COLO668 (cell line): ENCODE measurements around the gene CUBN.

Experiments
- DNase-seq: peaks from one replicate; lab custom pipeline; 2025; ENCODE audit not compliant: unreplicated experiment; lab: John Stamatoyannopoulos, UW

Gene CUBN

DNA sequence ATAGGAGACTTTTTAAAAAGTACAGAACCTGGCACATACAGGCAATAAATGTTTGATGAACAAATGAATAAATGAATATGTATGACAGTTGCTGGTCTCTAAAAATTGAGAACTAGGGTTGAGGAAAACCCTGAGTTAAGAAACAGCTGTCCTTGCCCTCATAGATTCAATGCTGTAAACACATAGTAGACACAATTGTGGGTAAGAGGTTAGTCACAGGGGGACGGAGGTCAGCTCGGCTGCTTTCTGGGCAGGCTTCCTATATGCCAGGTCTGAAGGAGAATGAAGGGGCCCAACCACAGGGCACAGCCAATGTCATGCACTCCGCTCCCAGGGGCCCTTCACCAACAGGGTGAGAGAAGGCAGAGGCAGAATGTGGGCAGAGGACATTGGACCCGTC lies 169.1 kb downstream of the CUBN start:
- no peak for DNase-seq

DNA sequence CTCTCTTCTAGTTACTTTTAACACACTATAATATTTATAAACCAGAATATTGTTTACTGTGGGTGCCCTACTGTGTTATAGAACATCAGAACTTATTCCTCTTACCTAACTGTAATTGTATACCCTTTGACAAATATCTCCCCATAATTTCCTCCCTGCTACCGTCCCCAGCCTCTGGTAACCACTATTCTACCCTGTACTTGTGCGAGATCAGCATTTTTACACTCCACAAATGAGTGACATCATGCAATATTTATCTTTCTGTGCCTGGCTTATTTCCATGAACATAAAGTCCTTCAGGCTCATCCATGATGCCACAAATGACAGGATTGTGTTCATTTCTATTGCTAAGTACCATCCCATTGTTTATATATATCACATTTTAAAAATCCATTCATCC lies 172.6 kb downstream of the CUBN start:
- no peak for DNase-seq

DNA sequence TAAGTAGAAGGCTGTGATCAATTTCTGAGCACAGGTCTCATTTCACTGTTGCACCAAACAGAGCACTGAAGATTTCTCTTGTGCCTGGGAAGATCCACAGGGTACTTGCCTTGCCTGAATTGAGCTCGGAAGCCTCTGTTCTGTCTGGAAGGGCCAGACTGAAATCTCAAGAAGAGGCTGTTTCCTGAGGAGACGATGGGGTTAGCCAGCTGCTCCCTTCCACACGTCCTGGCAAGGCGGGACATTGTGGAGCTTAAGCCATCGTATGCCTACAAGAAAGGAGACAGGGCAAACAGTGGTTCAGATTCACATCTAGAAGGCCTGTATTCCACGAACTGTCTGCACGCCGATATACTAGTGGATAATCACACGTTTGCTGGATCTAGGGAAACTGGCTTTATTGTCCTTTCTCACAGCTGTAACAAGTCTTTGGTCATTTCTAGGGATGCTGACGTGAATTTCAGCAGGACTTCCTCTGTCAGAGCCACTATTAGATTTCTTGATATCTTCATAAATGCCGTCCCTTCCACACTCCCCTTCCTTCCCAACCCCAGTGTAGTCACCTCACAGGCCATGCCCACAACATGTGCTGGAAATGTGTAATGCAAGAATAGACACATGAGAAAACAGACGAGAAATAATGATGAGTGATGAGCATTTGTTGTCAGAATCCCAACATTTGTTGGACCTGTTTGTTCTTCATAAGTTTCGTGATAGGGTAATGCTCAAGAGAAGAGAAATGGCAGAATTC lies 175.2 kb downstream of the CUBN start:
- DNase-seq = no peak

DNA sequence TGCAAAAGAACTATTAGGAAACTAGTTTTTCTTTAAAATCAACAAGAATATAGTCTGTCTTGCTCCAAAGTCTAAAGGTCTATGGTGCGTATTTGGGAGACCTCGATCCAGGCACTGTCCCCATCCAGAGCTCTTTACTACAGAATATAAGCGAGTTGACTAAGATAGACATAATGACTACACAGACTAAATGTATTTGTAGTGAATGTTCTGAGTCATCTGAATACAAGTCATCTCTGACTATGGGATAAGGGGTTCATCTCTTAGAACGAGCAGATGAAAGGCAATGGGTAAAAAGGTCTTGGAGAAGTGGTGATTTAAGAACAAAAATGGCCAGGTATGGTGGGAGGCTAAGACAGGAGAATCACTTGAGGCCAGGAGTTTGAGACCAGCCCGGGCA lies 176.3 kb downstream of the CUBN start:
- no peak for DNase-seq

DNA sequence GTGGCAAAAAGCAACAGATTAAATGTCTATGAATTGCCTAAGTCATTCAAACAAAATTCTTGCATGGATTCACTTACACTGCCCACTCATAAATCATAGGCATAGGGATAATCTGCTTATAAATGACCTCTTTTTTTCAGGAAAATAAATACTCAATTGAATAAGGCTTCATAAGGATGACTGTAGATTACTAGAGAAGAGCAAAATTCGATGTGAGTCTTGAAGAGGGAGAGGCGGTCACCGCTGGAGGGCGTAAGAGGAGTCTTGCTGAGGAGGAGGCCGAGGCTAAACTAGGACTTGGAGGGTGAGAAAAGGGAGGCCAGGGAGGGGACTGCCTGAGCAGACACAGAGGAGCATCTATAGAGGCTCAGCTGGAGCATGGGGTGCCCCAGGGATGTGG lies 177.0 kb downstream of the CUBN start:
- DNase-seq = no peak

DNA sequence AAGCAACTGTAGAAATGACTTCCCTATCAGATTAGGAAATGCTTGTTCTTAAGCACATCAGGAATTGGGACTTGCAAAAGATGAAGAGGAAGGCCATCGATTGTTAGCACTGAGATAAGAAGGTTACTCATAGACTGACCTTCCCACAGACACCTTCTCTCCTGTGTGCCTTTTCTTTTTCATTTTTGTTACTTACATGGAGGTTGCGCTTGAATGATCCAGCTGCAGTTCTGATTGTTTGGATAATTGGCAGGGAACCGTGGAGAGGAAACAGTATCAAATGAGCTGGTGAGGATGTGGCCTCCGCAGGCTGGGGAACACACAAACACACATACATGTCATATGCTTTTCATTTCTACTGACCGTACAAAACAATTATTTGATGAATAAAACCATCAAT lies 177.5 kb downstream of the CUBN start:
- DNase-seq = no peak

DNA sequence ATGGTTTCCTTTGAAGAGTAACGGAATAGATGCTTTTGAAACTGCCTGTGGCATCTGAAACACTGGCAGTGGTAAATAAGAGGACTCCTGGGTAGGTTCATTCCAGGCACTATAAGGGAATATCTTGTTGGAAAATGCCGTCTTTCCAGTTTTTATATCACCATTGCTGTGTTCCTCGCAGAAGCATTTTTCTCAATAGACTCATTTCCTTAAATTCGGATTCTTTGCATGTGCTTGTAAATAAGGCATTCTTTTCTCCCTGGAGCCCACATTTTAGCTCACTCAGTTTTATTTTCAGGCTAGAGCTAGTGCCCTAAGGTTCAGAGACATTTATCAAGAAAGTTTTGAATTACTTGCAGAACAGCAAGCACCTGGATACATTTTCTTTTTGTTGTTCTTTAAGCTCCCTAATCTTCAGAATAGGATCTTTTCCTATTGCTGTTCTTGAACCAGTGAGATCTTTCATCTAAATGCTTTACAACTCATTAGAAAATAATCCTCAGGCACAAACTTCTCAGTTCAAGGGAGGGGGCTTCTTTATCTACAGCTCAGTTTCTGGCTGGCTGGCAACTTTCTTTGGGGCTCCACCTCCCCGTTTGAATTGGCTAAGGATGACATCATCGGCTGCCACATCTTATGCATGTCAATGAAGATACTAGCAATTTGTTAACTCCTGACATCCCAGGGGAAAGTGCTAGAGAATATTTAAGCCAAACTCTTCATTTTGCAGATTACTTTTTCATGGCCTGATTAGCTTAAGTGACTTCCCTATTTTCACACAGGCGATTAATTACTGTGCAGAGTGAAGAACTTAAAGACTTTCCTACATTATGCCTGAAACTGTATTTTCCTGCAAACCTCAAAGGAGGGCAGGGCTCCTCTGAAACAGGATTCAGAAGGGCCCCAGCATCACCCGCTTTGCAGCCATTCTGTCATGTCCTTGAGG lies 178.7 kb downstream of the CUBN start:
- DNase-seq = no peak

DNA sequence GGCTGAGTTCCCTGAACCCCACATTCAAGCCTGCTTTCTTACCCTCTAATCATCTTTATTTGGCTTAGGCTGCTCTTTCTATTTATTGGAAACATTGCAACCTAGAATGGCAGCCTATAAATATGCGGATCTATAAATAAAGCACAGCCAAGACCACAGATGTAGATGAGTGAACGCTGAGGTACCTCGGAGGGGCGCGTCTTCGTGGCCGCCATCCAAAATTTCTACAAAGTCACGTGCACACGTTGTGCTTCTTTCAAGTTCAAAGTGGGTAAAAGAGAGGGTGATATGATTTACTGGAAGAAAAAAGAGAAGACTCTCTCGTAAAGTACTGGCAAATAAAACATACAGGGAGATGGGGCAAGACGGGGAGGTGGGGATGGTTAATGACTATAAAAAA lies 179.8 kb downstream of the CUBN start:
- no peak for DNase-seq

DNA sequence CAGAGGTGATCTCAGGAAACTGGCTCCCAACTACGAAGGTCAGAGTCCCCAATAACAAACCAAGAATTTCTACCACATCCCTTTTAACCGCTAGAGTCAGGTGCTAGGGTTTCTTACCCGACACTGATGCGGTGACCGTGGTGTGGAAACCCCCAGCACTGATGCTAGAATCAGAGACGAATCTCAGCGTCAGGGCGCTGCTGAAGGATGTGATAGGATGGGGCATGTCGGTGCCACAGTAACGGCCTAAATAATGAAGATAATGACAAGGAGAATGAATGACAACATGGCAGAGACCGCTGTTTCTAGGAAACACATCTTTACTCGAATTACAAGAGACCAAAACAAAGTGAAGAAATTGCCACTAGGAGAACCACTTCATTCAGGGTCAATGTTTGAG lies 181.2 kb downstream of the CUBN start:
- no peak for DNase-seq

DNA sequence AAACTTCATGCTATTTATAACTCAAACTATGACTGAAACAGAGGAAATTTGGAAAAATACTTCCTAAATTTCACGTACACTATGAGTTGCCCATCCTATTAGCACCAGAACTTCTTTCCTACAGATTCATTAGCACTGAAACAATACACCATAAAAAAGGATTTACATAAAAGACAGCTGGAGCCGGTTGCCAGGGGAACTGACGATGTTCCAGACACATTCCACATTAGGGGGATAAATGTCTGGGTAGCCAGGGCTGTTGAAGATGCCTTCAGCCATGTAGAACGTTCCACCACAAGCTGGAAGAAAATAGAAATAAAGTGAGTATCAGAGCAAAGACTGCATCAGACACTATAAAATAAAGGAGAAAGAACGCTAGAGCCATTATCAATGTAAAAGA lies 182.5 kb downstream of the CUBN start:
- DNase-seq = no peak

DNA sequence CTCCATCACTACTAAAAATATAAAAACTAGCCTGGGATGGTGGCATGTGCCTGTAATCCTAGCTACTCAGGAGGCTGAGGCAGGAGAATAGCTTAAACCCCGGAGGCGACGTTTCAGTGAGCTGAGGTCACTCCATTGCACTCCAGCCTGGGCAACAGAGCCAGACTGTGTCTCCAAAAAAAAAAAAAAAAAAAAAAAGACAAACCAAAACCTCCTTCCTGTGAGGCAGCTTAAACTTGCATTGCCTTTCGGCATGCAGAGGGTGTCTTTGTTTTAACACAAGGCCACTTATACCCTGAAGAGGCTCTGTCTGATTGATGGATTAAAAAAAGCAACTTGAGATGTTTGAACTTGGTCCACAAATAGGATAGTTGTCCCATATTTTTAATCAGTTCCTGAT lies 184.0 kb downstream of the CUBN start:
- DNase-seq = no peak

DNA sequence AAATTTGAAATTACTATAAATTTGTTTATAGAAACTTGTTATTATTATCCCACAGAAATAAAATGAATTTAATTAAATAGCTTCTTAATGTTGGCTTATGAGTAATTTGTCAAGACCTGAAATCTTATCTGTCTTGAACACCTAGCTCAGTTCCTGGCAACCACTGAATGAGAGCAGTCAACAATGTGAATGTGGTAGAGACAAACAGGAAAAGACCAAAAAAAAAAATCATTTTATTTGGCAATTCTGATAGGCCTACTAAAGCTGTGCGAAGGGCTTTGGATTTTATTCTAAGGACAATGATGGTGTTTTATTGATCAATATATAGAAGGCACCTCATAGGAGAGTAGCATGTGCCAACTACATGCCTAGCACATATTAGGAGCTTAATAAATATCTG lies 184.6 kb downstream of the CUBN start:
- DNase-seq = no peak

DNA sequence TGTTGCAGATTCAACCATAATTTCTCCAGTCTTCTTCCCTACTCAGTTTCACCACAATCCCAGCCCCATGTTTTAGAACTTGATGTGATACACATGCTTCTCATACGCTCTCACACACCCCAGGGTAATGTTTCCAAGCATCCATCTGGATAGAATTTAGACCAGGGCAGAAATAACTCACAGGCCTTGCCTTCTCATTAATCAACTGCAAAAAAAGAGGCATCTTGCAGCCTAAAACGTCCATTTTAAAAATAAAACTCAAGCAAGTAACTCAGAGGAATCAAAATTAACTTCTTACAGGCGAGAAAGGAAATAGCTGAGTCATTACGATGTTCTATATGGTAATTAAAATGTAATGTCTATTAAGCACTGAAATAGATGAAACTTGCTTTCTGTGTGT lies 185.2 kb downstream of the CUBN start:
- DNase-seq = no peak

DNA sequence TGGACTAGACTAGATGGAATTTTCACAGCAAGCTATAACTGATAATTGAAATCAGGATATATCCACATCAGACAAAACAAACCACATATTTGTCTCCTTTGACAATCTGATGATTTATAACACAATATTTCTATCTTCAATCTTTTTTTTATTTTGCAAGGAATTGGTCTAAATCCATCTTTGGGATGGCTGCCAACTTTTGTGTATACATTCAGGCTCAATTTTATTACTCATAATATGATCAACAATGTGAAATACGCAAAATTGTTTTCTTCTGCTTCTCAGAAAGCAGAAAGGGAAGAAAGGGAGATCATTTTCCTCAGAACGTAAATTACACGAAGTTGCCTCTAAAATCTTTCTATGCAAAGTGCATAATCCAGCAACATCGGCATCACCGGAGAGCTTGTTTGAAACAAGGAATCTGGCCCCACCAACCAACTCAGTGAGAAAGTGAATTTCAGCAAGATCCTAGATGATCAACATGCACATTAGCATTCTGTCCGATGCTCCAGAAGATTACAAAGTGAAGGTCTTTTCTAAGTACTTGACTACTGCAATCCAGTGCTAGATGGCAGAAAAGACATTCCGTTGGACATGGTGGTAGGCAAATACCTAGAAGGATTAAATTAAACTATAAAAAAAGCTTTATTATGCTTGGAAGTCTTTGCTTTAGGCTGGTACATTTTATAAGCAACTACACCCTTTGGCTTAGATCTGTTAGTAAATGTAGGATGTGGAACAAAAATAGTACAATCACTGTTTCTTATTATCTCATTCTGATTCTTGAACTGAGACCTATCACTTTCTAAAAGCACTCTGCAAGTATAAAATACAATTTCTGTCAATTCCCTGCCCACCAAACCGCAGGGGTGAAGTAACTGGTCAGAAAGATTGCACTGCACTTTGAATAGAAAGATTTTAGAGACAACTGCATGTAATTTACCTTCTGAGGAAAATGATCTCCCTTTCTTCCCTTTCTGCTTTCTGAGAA lies 186.0 kb downstream of the CUBN start:
- DNase-seq = no peak

DNA sequence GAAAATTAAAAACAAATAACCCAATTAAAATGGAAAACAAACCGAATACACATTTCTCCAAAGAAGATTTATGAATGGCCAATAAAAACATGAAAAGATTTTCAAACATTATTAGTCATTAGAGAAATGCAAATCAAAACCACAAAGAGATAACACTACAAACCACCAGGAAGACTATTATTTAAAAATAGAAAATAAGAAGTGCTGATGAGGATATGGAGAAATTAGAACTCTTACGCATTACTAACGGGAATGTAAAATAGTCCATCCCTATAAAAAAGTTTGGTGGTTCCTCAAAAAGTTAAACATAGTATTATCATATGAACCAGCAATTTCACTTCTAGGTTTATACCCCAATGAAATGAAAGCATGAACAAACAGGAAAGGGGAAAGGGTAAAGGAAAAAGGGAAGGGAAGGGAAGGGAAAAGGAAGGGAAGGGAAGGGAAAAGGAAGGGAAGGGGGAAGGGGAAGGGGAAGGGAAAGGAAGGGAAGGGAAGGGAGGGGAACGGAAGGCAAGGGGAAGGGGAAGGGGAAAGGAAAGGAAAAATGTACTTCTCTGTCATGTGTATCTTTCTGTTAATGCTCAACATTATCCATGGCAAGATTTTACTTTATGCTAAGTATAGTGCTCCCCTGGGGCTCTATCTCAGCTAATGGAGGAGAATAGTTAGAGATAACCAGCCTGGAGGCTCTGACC lies 187.1 kb downstream of the CUBN start:
- DNase-seq = no peak

DNA sequence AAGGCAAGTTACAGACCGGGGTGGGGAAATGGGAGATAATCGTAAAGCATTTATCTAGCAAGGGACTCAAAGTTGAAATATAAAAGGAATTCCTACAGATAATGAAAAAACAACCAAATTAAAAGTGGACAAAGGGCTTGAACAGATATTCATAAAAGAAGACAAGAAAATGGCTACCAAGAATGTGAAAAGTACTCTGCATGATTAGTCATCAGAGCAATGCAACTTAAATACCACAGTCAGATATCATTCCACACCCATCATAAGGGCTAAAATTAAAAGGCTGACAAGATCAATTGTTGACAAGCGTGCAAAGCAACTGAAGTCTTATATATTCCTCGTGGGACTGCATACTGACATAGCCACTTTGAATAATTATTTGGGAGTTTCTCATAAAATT lies 187.7 kb downstream of the CUBN start:
- DNase-seq = no peak

DNA sequence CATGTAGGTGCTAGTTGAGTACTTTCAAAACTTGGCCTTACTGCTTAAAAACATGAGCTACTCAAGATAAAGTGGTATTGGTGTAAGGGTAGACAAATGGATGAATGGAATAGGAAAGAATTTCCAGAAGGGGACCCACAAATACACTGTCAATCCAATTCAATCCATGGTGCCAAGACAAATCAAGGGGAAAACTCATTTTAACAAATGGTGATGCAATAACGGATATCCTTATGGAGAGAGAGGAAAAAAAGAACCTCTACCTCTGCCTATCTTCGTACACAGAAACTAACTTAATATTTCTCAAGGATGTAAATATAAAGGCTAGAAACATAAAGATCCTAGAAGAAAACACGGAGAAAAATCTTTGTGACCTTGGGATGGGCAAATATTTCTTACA lies 188.5 kb downstream of the CUBN start:
- no peak for DNase-seq

DNA sequence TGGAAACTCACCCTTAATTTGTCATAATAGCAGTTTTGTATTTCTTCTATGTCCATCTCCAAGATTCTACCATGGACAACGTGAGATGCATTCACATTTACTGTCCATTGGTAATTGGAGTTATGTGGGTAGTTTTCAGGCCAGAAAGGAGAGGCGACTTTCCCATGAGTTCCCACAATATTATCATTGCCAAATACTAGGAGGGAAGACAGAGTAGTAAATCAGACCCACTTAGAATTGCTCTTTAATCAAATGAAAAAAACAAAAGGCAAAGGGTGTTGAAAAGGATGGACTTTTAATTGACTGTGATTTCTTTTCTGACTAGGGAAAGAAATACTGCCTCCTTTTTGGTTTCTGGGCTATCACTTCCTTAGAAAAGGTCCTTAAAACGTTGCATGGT lies 190.7 kb downstream of the CUBN start:
- DNase-seq = no peak

DNA sequence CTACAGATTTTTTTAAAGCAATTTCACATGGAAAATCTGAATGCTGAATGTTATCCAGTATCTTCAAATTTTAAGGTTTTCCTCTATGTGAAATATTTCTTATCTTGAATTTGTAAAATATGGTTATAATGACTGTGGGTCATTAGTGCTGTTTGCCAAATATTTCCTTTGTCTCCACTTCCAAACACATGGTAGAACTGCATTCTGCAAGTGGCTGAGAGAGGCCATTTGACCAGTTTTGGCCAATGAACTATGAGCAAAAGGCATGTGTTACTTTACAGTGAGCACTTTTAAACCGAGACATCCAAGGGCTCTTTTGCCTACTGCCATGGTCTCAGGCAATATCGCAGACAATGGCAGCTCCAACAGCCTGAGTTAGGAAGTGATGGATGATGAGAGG lies 195.2 kb downstream of the CUBN start:
- no peak for DNase-seq

DNA sequence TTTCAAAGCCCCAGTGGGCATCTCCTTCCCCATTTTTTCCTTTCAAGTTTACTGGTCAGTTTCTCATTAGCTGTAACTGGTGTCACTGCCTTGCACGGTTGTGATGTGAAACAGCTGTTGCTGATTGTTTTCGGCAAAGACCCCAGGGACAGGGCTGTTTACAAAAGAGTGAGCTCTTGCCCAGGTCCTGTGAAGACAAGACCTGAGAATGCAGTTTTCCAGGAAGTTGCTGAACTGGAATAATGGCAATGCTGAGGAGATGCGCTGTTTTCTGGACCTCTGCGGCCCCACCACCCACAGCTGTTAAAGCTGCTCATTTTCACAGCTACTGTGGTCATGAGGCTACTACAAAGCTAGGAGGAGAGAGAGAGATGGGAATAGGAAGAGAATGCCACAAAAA lies 195.8 kb downstream of the CUBN start:
- no peak for DNase-seq

DNA sequence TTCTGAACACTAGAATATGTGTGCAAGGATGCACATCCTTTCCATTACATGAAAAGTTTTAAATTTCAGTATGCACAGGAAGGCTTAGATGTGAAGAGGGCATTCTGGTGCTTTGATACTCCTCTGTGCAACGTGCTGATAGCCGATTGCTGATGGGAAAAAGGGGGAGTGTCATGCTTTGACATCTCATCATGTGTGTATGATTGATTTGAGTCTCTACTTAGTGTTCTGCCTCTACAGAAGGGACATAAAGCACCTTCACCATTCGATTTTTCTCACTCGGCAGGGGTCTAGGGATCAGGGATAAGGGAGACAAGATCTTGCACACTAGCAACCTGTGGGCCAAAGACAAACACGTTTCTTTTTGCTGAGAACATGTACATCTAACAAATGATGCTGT lies 197.7 kb downstream of the CUBN start:
- DNase-seq = no peak
